H1 (cell line): ENCODE data around the gene GALNT18.

Source experiments
- EP300 ChIP-seq, 2 experiments: IDR thresholded peaks; 1 replicate in 1 of 2; 2 replicates in 1 of 2; pipeline ENCODE4 v1.6.1; 2011 to 2012; ENCODE audit warnings: low read depth in 2 of 2, low read length in 2 of 2, mild to moderate bottlenecking in 2 of 2, borderline replicate concordance in 1 of 2, inconsistent platforms in 1 of 2, moderate library complexity in 1 of 2
- HDAC2 ChIP-seq, 2 experiments: fragments of 300-600 bp in 1 of 2; sonication (generic) in 1 of 2; IDR thresholded peaks; 2 replicates each; pipeline ENCODE4 v1.6.1; 2011 to 2012; ENCODE audit warnings: low read depth in 2 of 2, low read length in 2 of 2, mild to moderate bottlenecking in 2 of 2, moderate library complexity in 2 of 2, borderline replicate concordance in 1 of 2, inconsistent platforms in 1 of 2
- POLR2A ChIP-seq, 2 experiments: IDR thresholded peaks; 1 replicate in 1 of 2; 2 replicates in 1 of 2; pipeline ENCODE4 v1.6.1; 2011; ENCODE audit warnings: low read depth in 2 of 2, low read length in 2 of 2, mild to moderate bottlenecking in 2 of 2; ENCODE audit errors: control extremely low read depth in 1 of 2
- TF ChIP-seq, protein P1 (sequence below), 3 experiments: IDR thresholded peaks; 1 replicate in 2 of 3; 2 replicates in 1 of 3; pipeline versions ENCODE4 v1.5.1 to v1.6.1; 2011; ENCODE audit warnings: low read length in 3 of 3, mild to moderate bottlenecking in 3 of 3, inconsistent platforms in 2 of 3, low read depth in 1 of 3, moderate library complexity in 1 of 3; ENCODE audit not compliant: insufficient read depth in 1 of 3; ENCODE audit errors: control extremely low read depth in 1 of 3
- TF ChIP-seq, protein P2 (sequence below): IDR thresholded peaks from 2 replicates; pipeline ENCODE4 v1.6.1; 2012; ENCODE audit warnings: inconsistent platforms

DNA sequence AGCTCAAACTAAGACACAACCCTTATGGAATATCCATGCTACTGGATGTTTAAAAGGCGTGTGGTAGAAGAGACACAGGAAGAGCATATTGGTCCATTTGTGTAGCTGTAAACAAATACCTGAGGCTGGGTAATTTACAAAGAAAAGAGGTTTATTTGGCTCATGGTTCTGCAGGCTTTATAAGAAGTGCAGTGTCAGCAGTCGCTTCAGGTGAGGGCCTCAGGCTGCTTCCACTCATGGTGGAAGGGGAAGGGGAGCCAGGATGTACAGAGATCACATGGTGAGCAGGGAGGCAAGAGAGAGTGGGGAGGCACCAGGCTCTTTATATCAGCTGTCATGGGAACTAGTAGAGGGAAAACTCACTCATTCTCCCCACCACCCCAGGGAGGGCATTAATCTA lies 237.0 kb downstream of the GALNT18 start:
- TF ChIP-seq POLR2A (IDR thresholded peaks at IDR 0.05; ENCODE audit: control extremely low read depth in 1 of 2, low read depth in 2 of 2, low read length in 2 of 2): no peak
- TF ChIP-seq, protein P1, sequence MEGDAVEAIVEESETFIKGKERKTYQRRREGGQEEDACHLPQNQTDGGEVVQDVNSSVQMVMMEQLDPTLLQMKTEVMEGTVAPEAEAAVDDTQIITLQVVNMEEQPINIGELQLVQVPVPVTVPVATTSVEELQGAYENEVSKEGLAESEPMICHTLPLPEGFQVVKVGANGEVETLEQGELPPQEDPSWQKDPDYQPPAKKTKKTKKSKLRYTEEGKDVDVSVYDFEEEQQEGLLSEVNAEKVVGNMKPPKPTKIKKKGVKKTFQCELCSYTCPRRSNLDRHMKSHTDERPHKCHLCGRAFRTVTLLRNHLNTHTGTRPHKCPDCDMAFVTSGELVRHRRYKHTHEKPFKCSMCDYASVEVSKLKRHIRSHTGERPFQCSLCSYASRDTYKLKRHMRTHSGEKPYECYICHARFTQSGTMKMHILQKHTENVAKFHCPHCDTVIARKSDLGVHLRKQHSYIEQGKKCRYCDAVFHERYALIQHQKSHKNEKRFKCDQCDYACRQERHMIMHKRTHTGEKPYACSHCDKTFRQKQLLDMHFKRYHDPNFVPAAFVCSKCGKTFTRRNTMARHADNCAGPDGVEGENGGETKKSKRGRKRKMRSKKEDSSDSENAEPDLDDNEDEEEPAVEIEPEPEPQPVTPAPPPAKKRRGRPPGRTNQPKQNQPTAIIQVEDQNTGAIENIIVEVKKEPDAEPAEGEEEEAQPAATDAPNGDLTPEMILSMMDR (IDR thresholded peaks at IDR 0.05; ENCODE audit: control extremely low read depth in 1 of 3, insufficient read depth in 1 of 3, low read depth in 1 of 3, low read length in 3 of 3): no peak
- TF ChIP-seq, protein P2, sequence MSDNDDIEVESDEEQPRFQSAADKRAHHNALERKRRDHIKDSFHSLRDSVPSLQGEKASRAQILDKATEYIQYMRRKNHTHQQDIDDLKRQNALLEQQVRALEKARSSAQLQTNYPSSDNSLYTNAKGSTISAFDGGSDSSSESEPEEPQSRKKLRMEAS: no peak
- no peak for TF ChIP-seq HDAC2 (IDR thresholded peaks at IDR 0.05; ENCODE audit: borderline replicate concordance in 1 of 2, low read depth in 2 of 2, low read length in 2 of 2)
- TF ChIP-seq EP300 (IDR thresholded peaks at IDR 0.05; ENCODE audit: borderline replicate concordance in 1 of 2, low read depth in 2 of 2, low read length in 2 of 2): no peak
